Suprapubic skin (tissue), 4 donors: ENCODE data around the gene APLNR. TPM values are rescaled to one million over a fixed set of nuclear protein-coding genes. Genes with fewer than 3 reads are reported as not detected.
A peak's percentile ranks its signal among the peaks of the same experiment; 100 is the strongest.

Experiments used
- DNase-seq, 2 donors: peaks; one replicate each; pipeline ENCODE4 v3.0.0-alpha.2; 2019; ENCODE audit warnings: low spot score in 2 of 2
- H3K27ac ChIP-seq: fragments of 200-600 bp; sonication (generic); one replicate; pipeline ENCODE4 v1.5.1; 2019
- H3K27me3 ChIP-seq: fragments of 200-600 bp; sonication (generic); one replicate; pipeline ENCODE4 v1.5.1; 2019
- H3K36me3 ChIP-seq: fragments of 200-600 bp; sonication (generic); one replicate; pipeline ENCODE4 v1.5.1; 2019
- H3K4me1 ChIP-seq: fragments of 200-600 bp; sonication (generic); one replicate; pipeline ENCODE4 v1.5.1; 2019
- H3K4me3 ChIP-seq: fragments of 200-600 bp; sonication (generic); one replicate; pipeline ENCODE4 v1.5.1; 2019; ENCODE audit warnings: mild to moderate bottlenecking
- H3K9me3 ChIP-seq: fragments of 200-600 bp; sonication (generic); one replicate; pipeline ENCODE4 v1.5.1; 2019
- CTCF ChIP-seq, 2 donors: fragments of 200-600 bp in 1 of 2; fragments of 450-650 bp in 1 of 2; sonication (generic) in 1 of 2; IDR thresholded peaks; one replicate each; pipeline ENCODE4 v1.5.1; 2016 to 2019; ENCODE audit warnings: antibody characterized with exemption in 2 of 2, mild to moderate bottlenecking in 1 of 2, moderate library complexity in 1 of 2
- EP300 ChIP-seq: sonication (generic); formaldehyde crosslinking; IDR thresholded peaks from one replicate; pipeline ENCODE4 v1.6.1; 2017; ENCODE audit warnings: antibody characterized with exemption
- POLR2A ChIP-seq, 2 donors: fragments of 450-650 bp; IDR thresholded peaks; one replicate each; pipeline ENCODE4 v1.6.1; 2017; ENCODE audit warnings: antibody characterized with exemption in 2 of 2, mild to moderate bottlenecking in 2 of 2, moderate library complexity in 2 of 2
- POLR2AphosphoS5 ChIP-seq, 3 donors: sonication (generic); formaldehyde crosslinking; IDR thresholded peaks; one replicate each; pipeline ENCODE4 v1.6.1; 2017; ENCODE audit warnings: antibody characterized with exemption in 3 of 3
- WGBS: methylation state at CpG from one replicate; pipeline ENCODE4 v1.1.5; 2018; 5-methylcytosine and 5-hydroxymethylcytosine counted together
- total RNA-seq, 4 donors: library from RNA; depleted of rRNA; stranded (reverse); fragments of >200 nt; gene quantifications; one replicate each; pipeline ENCODE4 v1.1.0, GENCODE V29; 2016

Gene APLNR
- total RNA-seq, 4 donors from 2014 or later = 0.42 to 2.2 (median 1.2) TPM

- no peak overlapping the region for H3K27ac ChIP-seq
- WGBS = 58% methylated on average over 5 of the region's 5 CpGs
- H3K27me3 ChIP-seq = peaks cover 14% of the 10 kb centered on the region
- TF ChIP-seq CTCF (IDR thresholded peaks at IDR 0.05) = no peak
- no peak for TF ChIP-seq POLR2AphosphoS5 (IDR thresholded peaks at IDR 0.05)
- no peak for TF ChIP-seq POLR2A (IDR thresholded peaks at IDR 0.05)
- no peak for TF ChIP-seq EP300
- no peaks in the 10 kb centered on the region for H3K9me3 ChIP-seq
- H3K36me3 ChIP-seq = no peaks in the 10 kb centered on the region
- no peak for DNase-seq
- H3K4me1 ChIP-seq = peaks cover 5% of the 10 kb centered on the region
- no peak overlapping the region for H3K4me3 ChIP-seq
Measured at GRCh38 chr11:57240757-57241156, 3.7 kb upstream of the APLNR start.

- no peaks in the 10 kb centered on the region for H3K9me3 ChIP-seq
- H3K27me3 ChIP-seq = peaks cover 19% of the 10 kb centered on the region
- 83% methylated on average over 2 of the region's 2 CpGs for WGBS
- no peaks in the 10 kb centered on the region for H3K36me3 ChIP-seq
- H3K4me1 ChIP-seq = peaks cover 5% of the 10 kb centered on the region
- TF ChIP-seq POLR2A (IDR thresholded peaks at IDR 0.05) (no peak), EP300 (no peak), POLR2AphosphoS5 (IDR thresholded peaks at IDR 0.05) (no peak), CTCF (IDR thresholded peaks at IDR 0.05) (no peak)
- no peak overlapping the region for H3K27ac ChIP-seq
- DNase-seq = no peak
- H3K4me3 ChIP-seq = no peak overlapping the region
Measured at GRCh38 chr11:57240007-57240406, 3.0 kb upstream of the APLNR start.

- Histone ChIP-seq H3K9me3 (no peaks in the 10 kb centered on the region), H3K4me3 (no peak overlapping the region), H3K27ac (no peak overlapping the region), H3K36me3 (no peaks in the 10 kb centered on the region), H3K27me3 (peaks cover 26% of the 10 kb centered on the region), H3K4me1 (peaks cover 5% of the 10 kb centered on the region)
- DNase-seq = no peak
- TF ChIP-seq EP300 = no peak
- no peak for TF ChIP-seq POLR2AphosphoS5 (IDR thresholded peaks at IDR 0.05)
- no peak for TF ChIP-seq POLR2A (IDR thresholded peaks at IDR 0.05)
- no peak for TF ChIP-seq CTCF (IDR thresholded peaks at IDR 0.05)
- 73% methylated on average over 1 of the region's 1 CpG for WGBS
Measured at GRCh38 chr11:57239348-57239747, 2.3 kb upstream of the APLNR start.

GRCh38 chr11:57235761-57236703 lies 1.0 kb downstream of the APLNR start:
- Histone ChIP-seq H3K4me3 (peak overlapping the region; percentile 19), H3K27me3 (peaks cover 34% of the 10 kb centered on the region), H3K27ac (no peak overlapping the region), H3K4me1 (peaks cover 5% of the 10 kb centered on the region), H3K9me3 (no peaks in the 10 kb centered on the region), H3K36me3 (no peaks in the 10 kb centered on the region)
- DNase-seq = no peak
- WGBS = 89% methylated on average over 27 of the region's 39 CpGs
- TF ChIP-seq CTCF (IDR thresholded peaks at IDR 0.05) (no peak), POLR2AphosphoS5 (IDR thresholded peaks at IDR 0.05) (no peak), EP300 (no peak), POLR2A (IDR thresholded peaks at IDR 0.05) (no peak)

- DNase-seq = no peak
- Histone ChIP-seq H3K9me3 (no peaks in the 10 kb centered on the region), H3K27ac (no peak overlapping the region), H3K27me3 (peaks cover 38% of the 10 kb centered on the region), H3K4me3 (no peak overlapping the region), H3K36me3 (no peaks in the 10 kb centered on the region), H3K4me1 (peaks cover 5% of the 10 kb centered on the region)
- WGBS = 67% methylated on average over 5 of the region's 5 CpGs
- TF ChIP-seq POLR2A (IDR thresholded peaks at IDR 0.05) (no peak), POLR2AphosphoS5 (IDR thresholded peaks at IDR 0.05) (no peak), EP300 (no peak), CTCF (IDR thresholded peaks at IDR 0.05) (no peak)
Measured at GRCh38 chr11:57233702-57234101, 3.3 kb downstream of the APLNR start.
